ENCODE data around the gene SMPX. TPM values are rescaled to one million over a fixed set of nuclear protein-coding genes. Genes with fewer than 3 reads are reported as not detected.

The SMPX gene
- polyA plus RNA-seq, 2 of the 4 experiments (the other 2 are of a cell fraction) = 0.13 to 0.23 TPM

DNA sequence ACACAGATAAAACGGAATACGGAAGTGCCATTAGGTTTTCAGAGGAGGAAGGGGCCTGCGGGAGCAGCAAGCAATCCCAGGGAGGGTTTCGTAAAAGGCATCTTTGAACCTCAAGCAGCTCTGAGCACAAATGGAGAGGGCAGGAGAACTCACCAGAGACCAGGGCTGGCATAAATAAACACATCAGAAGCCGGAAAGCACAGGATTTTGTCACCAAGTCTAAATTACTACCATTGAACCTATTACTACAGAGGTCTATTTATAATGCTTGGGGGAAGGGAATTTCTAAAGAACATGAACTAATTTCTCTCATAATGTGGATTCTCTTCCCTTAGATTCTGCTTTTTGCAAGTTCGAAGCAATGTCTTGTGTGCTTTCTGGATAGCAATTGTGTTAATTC is 41.9 kb upstream of the SMPX start:
- ChIA-PET CTCF (no interaction called here), POLR2A (no interaction called here)
- Histone ChIP-seq H3K4me2 (no peak overlapping the region), H3K9me3 (no peaks in the 10 kb centered on the region), H3K4me3 (no peak overlapping the region), H3K27ac (no peak overlapping the region; a peak in 1 of 6 replicates), H3K4me1 (peaks cover 8% of the 10 kb centered on the region; the same call in 1 of the 3 replicates)
- FAIRE-seq = no peak
- 88% methylated on average over 6 of the region's 6 CpGs for WGBS (ENCODE audit: missing lambda C conversion rate)
- DNase-seq (ENCODE audit: low read depth in 1 of 2, low spot score in 1 of 2) = no peak
- TF ChIP-seq HOXB13 (CRISPR knock-in tag; IDR thresholded peaks at IDR 0.05; ENCODE audit: low read depth) (no peak), HMGXB4 (CRISPR knock-in tag; IDR thresholded peaks at IDR 0.05; ENCODE audit: borderline replicate concordance) (no peak), RFX5 (IDR thresholded peaks at IDR 0.05) (no peak), JUNB (IDR thresholded peaks at IDR 0.05) (no peak)
- no peak for ATAC-seq

DNA sequence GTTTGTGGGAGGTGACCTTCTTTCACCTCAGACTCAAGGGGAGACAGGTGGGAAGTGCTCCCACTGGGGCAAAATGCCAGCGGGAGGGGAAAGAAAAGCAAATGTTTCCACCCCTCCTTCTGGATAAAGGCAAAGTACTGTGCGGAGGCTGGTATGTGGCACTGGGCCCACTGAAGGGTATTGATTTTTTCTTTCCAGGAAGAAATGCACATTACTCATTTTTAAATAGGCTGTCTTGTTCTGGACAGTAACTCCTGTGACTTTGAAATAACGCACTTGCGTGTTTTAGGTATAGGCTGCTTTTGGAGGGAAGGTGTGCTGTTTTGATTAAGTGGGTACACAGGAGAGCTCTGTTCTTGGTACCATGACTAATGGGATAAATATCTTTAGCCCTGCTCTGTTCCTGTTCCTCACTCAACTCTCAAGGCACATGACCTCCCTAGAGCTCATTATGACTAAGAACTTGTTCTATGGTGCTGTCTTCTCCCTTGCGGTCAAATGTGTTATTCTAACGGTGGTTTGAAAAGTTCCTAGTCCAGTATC is 40.8 kb upstream of the SMPX start:
- ATAC-seq = peak; percentile 79 to 90
- 65% methylated on average over 6 of the region's 6 CpGs for WGBS (ENCODE audit: missing lambda C conversion rate)

DNA sequence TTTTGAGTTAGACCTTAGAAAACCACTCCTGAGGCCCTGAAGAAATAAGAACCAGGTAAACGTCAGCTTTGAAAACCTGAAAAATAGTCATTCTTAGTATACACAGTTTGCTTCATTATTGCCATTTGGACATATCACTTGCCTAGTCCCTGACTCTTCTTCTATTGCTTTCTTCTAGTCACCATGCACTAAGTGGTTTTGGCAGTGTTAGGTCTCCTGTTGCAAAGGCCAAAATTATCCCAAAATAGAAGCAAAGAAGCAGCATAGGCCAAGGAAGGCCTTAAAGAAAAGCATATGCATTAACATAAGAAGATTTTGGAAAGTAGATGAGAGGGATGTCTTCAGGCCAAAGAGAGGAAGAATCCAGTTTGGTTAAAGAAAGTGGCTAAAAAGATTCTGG is 24.1 kb upstream of the SMPX start:
- FAIRE-seq (no peak), DNase-seq (ENCODE audit: low read depth in 1 of 2, low spot score in 1 of 2) (no peak), ATAC-seq (no peak)
- WGBS (ENCODE audit: missing lambda C conversion rate) = 83% methylated on average over 1 of the region's 1 CpG
- no peak overlapping the region for H3K4me3 ChIP-seq
- no peak for TF ChIP-seq PHF8 (IDR thresholded peaks at IDR 0.05; ENCODE audit: borderline replicate concordance, low read depth)
- TF ChIP-seq JUNB (IDR thresholded peaks at IDR 0.05) = no peak
- TF ChIP-seq ZFP36 (IDR thresholded peaks at IDR 0.05; ENCODE audit: borderline replicate concordance, partially characterized antibody) = no peak
- TF ChIP-seq GATA3 (IDR thresholded peaks at IDR 0.05; ENCODE audit: borderline replicate concordance) = no peak
- no peak for TF ChIP-seq BHLHE40 (IDR thresholded peaks at IDR 0.05; ENCODE audit: low read depth, low read length)
- no peak for TF ChIP-seq ESRRA (IDR thresholded peaks at IDR 0.05; ENCODE audit: borderline replicate concordance, low read length)
- no peaks in the 10 kb centered on the region for H3K4me1 ChIP-seq
- no peak overlapping the region for H3K27ac ChIP-seq
- ChIA-PET CTCF (no interaction called here), POLR2A (no interaction called here)
- no peaks in the 10 kb centered on the region for H3K9me3 ChIP-seq
- no peak overlapping the region for H3K4me2 ChIP-seq

More for the DNA sequence above, 40.8 kb upstream of the SMPX start:
- FAIRE-seq (peak; percentile 39), DNase-seq (ENCODE audit: low read depth in 1 of 2, low spot score in 1 of 2) (peak; percentile 9 to 20)
- ChIA-PET POLR2A (no interaction called here), CTCF (interaction anchor here (0.9 kb wide), 1 partner anchor 10 kb away, joined by 3 read pairs; no protein-coding TSS in a partner anchor)
- no peak for TF ChIP-seq KDM5A (IDR thresholded peaks at IDR 0.05)
- TF ChIP-seq JUNB (IDR thresholded peaks at IDR 0.05) = no peak
- no peak for TF ChIP-seq FOXS1 (CRISPR knock-in tag; IDR thresholded peaks at IDR 0.05)
- no peak for TF ChIP-seq NR3C1 (IDR thresholded peaks at IDR 0.05)
- no peak for TF ChIP-seq HEYL (CRISPR knock-in tag; IDR thresholded peaks at IDR 0.05)
- no peak for TF ChIP-seq RCOR1 (IDR thresholded peaks at IDR 0.05; ENCODE audit: low read depth, low read length)
- TF ChIP-seq HOXB5 (CRISPR knock-in tag; IDR thresholded peaks at IDR 0.05) = no peak
- TF ChIP-seq ZSCAN20 (CRISPR knock-in tag; IDR thresholded peaks at IDR 0.05) = no peak
- no peak for TF ChIP-seq HDAC2 (IDR thresholded peaks at IDR 0.05)
- TF ChIP-seq MAZ (IDR thresholded peaks at IDR 0.05; ENCODE audit: borderline replicate concordance, low read depth, low read length) = no peak
- no peak overlapping the region for H3K4me2 ChIP-seq
- H3K27ac ChIP-seq = no peak overlapping the region
- H3K9me3 ChIP-seq = no peaks in the 10 kb centered on the region
- H3K4me1 ChIP-seq = peaks cover 8% of the 10 kb centered on the region; the same call in 1 of the 3 replicates
- H3K4me3 ChIP-seq = no peak overlapping the region

DNA sequence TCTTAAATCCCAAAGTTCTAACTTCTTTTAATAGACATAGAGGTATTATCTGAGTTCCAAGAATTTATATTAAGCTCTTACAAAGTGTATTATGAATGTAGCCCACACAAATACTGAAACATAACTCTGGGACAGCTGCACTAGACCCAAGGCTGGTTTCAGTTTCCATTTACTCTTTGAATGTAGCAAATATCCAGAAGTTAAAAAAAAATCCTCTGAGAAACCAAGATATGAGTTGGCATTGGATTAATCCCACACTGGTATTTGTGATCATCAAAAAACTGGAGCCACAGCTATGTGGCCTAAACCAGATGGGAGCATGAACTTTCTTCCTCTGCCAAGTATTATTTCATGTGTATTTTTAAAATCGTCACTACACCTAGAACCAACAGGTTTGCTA is 23.6 kb upstream of the SMPX start:
- WGBS (ENCODE audit: missing lambda C conversion rate) = 53% methylated on average over 1 of the region's 1 CpG
- no peak overlapping the region for H3K4me2 ChIP-seq
- H3K9me3 ChIP-seq = no peaks in the 10 kb centered on the region
- CTCF ChIA-PET = no interaction called here
- H3K27ac ChIP-seq = no peak overlapping the region
- H3K4me3 ChIP-seq = no peak overlapping the region
- DNase-seq (ENCODE audit: low read depth in 1 of 2, low spot score in 1 of 2) (no peak), ATAC-seq (no peak), FAIRE-seq (no peak)
- POLR2A ChIA-PET = no interaction called here
- no peaks in the 10 kb centered on the region for H3K4me1 ChIP-seq
- TF ChIP-seq TP53 (CRISPR knock-in tag; IDR thresholded peaks at IDR 0.05) (no peak), CBX2 (IDR thresholded peaks at IDR 0.05; ENCODE audit: borderline replicate concordance, low read depth) (no peak), EHF (CRISPR knock-in tag; IDR thresholded peaks at IDR 0.05) (no peak), JUNB (IDR thresholded peaks at IDR 0.05) (no peak), MAZ (IDR thresholded peaks at IDR 0.05; ENCODE audit: borderline replicate concordance, low read depth, low read length) (no peak), HEYL (CRISPR knock-in tag; IDR thresholded peaks at IDR 0.05) (no peak), ZNF302 (CRISPR knock-in tag; IDR thresholded peaks at IDR 0.05) (no peak), BCL3 (IDR thresholded peaks at IDR 0.05) (no peak), PHF8 (IDR thresholded peaks at IDR 0.05; ENCODE audit: borderline replicate concordance, low read depth) (no peak), BHLHE40 (IDR thresholded peaks at IDR 0.05; ENCODE audit: low read depth, low read length) (no peak), E2F6 (IDR thresholded peaks at IDR 0.05; ENCODE audit: borderline replicate concordance, low read depth) (no peak), POLR2AphosphoS2 (conservative IDR thresholded peaks at IDR 0.05; ENCODE audit: low read length) (no peak), GATA3 (IDR thresholded peaks at IDR 0.05; ENCODE audit: borderline replicate concordance) (no peak), RNF2 (IDR thresholded peaks at IDR 0.05; ENCODE audit: borderline replicate concordance, low read depth) (no peak), HDAC2 (IDR thresholded peaks at IDR 0.05) (no peak), KDM1A (IDR thresholded peaks at IDR 0.05; ENCODE audit: low read depth) (no peak), ZSCAN20 (CRISPR knock-in tag; IDR thresholded peaks at IDR 0.05) (no peak)

All from A549 (cell line).